ENCODE results near the gene OSBPL10.

- no peak for TF ChIP-seq CTCF (IDR thresholded peaks at IDR 0.05)
- TF ChIP-seq ZFX (IDR thresholded peaks at IDR 0.05; ENCODE audit: borderline replicate concordance), result no peak
Observed at GRCh38 chr3:31704156-31704555, 276.9 kb downstream of the OSBPL10 start.
